ENCODE results near the gene CNOT10.
"Not testable (repeated sequence)": the region's sequence is repeated elsewhere in the genome, so short reads cannot be mapped to it uniquely, and the experiment has no call there.

CNOT10 gene

DNA sequence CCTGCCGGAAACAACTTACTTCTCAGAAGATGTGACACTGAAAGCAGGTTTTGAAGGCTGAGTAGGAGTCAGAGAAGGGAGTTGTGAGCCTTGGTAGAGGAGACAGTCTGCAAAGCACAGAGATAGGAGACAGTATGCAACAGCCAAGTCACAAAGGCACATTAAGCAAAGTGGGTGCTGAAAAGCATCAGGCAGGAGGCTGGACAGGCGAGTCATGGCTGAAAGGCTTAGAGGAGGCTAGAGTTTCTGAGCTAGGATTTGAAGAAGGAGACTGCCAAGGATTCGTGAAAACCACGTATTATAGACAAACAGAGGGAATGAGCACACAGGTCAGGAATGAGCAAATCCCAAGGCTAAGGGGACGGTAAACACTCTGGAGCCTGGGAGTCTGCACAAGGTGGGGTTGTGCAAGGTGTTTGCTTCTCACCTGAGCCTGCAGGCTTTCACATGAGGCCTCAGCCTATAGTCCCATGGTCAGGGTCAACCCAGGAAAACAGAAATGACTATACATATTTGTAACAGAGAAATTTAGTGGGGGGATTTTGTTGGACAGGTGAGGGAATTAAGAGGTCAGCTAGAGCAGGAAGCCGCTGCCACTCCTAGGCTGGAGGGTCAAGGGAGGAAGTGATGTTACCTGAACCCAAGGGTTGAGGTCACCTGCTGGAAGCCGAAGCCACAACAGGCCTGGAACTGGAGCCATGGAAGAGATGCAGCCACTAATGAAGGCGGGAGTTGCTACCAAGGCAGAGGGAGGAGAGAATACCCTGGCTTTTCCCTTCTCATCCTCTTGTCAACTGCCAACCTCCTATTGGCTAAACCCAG lies 109.7 kb downstream of the CNOT10 start:
- H3K4me3 ChIP-seq (ENCODE audit: low read depth, low read length): no peak overlapping the region
- no peak for DNase-seq (ENCODE audit: low read depth)
- in situ Hi-C loops (cut with HindIII; ENCODE audit: low sequenced_read_pairs): no loop called here
- TF ChIP-seq, protein P1, sequence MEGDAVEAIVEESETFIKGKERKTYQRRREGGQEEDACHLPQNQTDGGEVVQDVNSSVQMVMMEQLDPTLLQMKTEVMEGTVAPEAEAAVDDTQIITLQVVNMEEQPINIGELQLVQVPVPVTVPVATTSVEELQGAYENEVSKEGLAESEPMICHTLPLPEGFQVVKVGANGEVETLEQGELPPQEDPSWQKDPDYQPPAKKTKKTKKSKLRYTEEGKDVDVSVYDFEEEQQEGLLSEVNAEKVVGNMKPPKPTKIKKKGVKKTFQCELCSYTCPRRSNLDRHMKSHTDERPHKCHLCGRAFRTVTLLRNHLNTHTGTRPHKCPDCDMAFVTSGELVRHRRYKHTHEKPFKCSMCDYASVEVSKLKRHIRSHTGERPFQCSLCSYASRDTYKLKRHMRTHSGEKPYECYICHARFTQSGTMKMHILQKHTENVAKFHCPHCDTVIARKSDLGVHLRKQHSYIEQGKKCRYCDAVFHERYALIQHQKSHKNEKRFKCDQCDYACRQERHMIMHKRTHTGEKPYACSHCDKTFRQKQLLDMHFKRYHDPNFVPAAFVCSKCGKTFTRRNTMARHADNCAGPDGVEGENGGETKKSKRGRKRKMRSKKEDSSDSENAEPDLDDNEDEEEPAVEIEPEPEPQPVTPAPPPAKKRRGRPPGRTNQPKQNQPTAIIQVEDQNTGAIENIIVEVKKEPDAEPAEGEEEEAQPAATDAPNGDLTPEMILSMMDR (IDR thresholded peaks at IDR 0.05; ENCODE audit: low read depth, low read length, missing control alignments): no peak

DNA sequence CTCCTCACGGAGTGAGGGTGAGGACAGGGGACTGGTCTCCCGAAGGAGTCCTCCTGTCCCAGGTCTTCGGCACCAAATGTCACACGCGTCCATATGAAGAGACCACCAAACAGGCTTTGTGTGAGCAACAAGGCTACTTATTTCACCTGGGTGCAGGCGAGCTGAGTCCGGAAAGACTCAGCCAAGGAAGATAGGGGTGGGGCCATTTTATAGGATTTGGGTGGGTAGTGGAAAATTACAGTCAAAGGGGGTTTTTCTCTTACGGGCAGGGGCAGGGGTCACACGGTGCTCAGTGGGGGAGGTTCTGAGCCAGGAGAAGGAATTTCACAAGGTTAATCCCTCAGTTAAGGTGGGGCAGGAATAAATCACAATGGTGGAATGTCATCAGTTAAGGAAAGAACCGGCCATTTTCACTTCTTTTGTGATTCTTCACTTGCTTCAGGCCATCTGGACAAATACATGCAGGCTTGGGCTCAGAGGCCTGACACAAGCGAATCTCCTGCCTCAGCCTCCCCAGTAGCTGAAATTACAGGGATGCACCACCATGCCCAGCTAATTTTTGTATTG lies 111.5 kb downstream of the CNOT10 start:
- DNase-seq (ENCODE audit: low read depth); in situ Hi-C loops (cut with HindIII; ENCODE audit: low sequenced_read_pairs); H3K4me3 ChIP-seq (ENCODE audit: low read depth, low read length): not testable (repeated sequence)

- TF ChIP-seq, protein P1 (IDR thresholded peaks at IDR 0.05; ENCODE audit: low read depth, low read length, missing control alignments): no peak
- DNase-seq (ENCODE audit: low read depth): no peak
- in situ Hi-C loops (cut with HindIII; ENCODE audit: low sequenced_read_pairs): no loop called here
- no peak overlapping the region for H3K4me3 ChIP-seq (ENCODE audit: low read depth, low read length)
These were observed 112.8 kb downstream of the CNOT10 start for GRCh38 chr3:32797776-32798175.

- H3K4me3 ChIP-seq (ENCODE audit: low read depth, low read length); in situ Hi-C loops (cut with HindIII; ENCODE audit: low sequenced_read_pairs); DNase-seq (ENCODE audit: low read depth): not testable (repeated sequence)
These were observed 116.5 kb downstream of the CNOT10 start for GRCh38 chr3:32801440-32801839.

- H3K4me3 ChIP-seq (ENCODE audit: low read depth, low read length): no peak overlapping the region
- no peak for DNase-seq (ENCODE audit: low read depth)
- TF ChIP-seq, protein P1 (IDR thresholded peaks at IDR 0.05; ENCODE audit: low read depth, low read length, missing control alignments): no peak
- in situ Hi-C loops (cut with HindIII; ENCODE audit: low sequenced_read_pairs): no loop called here
These were observed 128.2 kb downstream of the CNOT10 start for GRCh38 chr3:32813180-32813579.

DNA sequence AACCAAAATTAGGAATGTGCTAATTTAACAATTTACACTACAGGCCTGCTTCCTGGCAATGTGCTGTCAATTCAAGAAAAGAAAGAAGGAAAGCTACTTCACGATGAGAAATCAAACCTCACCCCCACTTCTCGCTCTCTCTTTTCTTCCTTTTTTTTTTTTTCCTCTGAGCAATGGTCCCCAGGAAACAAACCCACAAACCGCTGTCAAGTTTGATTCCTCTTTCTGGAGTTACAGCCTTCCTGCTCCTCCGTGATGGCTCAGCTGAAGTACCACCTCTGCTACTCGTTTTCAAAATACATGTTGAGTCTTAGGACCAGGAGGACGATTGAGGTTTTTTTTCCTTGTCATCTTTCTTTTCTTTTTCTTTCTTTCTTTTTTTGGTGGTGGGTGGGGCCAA lies 129.4 kb downstream of the CNOT10 start:
- TF ChIP-seq, protein P1 (IDR thresholded peaks at IDR 0.05; ENCODE audit: low read depth, low read length, missing control alignments): no peak
- no peak overlapping the region for H3K4me3 ChIP-seq (ENCODE audit: low read depth, low read length)
- in situ Hi-C loops (cut with HindIII; ENCODE audit: low sequenced_read_pairs): no loop called here
- no peak for DNase-seq (ENCODE audit: low read depth)

DNA sequence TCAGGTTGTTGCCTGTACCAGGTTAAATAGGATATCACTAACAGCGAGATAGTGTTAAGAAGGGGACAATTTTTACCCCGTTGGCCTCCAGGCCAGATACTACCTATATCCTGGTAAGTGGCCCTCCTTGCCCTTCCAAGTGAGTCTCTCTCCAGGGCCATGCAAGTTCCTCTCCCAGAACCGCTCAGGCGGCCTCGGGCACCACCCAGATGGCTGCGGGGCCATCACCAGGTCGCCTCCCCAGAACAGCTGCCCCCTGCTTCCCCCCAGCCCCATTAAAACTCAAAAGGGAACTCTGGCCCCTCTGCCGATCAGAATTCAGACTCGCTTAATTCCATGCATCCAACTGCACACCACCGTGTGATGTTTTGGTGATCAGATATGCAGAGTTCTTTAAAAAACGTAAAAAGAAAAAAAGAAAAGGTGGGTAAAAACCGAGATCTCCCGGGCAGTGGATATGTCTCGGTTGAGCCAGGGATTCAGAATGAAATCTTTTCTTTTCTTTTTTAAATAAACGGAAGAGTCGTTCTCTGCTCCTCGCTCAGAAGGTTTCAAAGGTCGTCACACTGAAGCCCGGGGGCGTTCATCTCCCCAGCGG lies 131.0 kb downstream of the CNOT10 start:
- TF ChIP-seq, protein P1 (IDR thresholded peaks at IDR 0.05; ENCODE audit: low read depth, low read length, missing control alignments): no peak
- DNase-seq (ENCODE audit: low read depth): no peak
- in situ Hi-C loops (cut with HindIII; ENCODE audit: low sequenced_read_pairs): no loop called here
- no peak overlapping the region for H3K4me3 ChIP-seq (ENCODE audit: low read depth, low read length)
